ENCODE results near the gene IMMP2L. TPM values are rescaled to one million over a fixed set of nuclear protein-coding genes. Genes with fewer than 3 reads are reported as not detected.

Gene IMMP2L
- total and polyA plus RNA-seq, 2 of the 13 experiments (the other 11 are each of a cell fraction or from before 2014, with no cell fraction given): 7.8 to 16.9 TPM

DNA sequence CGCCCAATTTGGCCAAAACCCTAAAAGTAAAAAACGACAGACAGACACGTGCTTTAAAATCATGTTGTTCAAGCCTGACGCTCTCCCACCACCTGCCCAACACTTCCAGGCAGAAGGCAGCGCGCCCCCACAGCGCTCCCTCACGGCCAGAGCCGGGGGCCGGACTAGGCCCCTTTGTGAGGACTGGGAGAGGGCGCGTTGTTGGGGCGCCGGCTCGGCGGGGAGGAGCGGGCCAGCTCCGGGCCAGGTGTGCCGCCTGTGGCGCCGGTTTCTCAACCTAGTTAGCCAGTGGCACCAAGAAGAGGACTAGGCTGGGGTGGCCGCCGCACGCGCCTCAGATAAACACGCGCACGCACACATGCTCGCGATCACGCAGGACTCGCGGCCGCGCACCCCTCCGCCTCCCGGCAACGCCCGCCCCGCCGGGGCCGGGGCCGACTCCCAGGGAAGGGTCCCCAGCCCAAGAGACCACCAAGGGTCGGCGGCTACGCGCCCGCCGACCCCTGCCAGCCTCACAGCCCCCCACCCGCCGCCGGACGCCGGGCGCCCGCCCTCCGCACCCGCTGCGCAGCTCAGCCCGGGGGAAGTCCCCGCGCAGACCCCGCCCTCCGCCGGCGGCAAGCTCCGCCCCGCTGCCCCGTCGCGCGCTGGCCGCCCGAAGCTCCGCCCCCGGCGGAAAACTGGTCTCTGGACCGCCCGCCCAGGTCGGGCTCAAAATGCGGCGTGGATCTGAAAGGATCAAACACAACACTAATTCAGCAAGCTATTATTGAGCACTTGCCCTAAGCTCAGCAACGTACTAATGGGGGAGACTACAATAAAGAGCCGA, at the start of gene IMMP2L (continued):
- TF ChIP-seq, protein P1, sequence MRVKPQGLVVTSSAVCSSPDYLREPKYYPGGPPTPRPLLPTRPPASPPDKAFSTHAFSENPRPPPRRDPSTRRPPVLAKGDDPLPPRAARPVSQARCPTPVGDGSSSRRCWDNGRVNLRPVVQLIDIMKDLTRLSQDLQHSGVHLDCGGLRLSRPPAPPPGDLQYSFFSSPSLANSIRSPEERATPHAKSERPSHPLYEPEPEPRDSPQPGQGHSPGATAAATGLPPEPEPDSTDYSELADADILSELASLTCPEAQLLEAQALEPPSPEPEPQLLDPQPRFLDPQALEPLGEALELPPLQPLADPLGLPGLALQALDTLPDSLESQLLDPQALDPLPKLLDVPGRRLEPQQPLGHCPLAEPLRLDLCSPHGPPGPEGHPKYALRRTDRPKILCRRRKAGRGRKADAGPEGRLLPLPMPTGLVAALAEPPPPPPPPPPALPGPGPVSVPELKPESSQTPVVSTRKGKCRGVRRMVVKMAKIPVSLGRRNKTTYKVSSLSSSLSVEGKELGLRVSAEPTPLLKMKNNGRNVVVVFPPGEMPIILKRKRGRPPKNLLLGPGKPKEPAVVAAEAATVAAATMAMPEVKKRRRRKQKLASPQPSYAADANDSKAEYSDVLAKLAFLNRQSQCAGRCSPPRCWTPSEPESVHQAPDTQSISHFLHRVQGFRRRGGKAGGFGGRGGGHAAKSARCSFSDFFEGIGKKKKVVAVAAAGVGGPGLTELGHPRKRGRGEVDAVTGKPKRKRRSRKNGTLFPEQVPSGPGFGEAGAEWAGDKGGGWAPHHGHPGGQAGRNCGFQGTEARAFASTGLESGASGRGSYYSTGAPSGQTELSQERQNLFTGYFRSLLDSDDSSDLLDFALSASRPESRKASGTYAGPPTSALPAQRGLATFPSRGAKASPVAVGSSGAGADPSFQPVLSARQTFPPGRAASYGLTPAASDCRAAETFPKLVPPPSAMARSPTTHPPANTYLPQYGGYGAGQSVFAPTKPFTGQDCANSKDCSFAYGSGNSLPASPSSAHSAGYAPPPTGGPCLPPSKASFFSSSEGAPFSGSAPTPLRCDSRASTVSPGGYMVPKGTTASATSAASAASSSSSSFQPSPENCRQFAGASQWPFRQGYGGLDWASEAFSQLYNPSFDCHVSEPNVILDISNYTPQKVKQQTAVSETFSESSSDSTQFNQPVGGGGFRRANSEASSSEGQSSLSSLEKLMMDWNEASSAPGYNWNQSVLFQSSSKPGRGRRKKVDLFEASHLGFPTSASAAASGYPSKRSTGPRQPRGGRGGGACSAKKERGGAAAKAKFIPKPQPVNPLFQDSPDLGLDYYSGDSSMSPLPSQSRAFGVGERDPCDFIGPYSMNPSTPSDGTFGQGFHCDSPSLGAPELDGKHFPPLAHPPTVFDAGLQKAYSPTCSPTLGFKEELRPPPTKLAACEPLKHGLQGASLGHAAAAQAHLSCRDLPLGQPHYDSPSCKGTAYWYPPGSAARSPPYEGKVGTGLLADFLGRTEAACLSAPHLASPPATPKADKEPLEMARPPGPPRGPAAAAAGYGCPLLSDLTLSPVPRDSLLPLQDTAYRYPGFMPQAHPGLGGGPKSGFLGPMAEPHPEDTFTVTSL (CRISPR knock-in tag; IDR thresholded peaks at IDR 0.05; ENCODE audit: borderline replicate concordance): no peak
- TF ChIP-seq ZNF17 (CRISPR knock-in tag; IDR thresholded peaks at IDR 0.05) (no peak), ZNF580 (CRISPR knock-in tag; IDR thresholded peaks at IDR 0.05; ENCODE audit: borderline replicate concordance, low read depth) (peak; percentile 48; the same call in 1 of the 2 replicates), E2F1 (CRISPR knock-in tag; IDR thresholded peaks at IDR 0.05) (no peak), ZNF337 (CRISPR knock-in tag; IDR thresholded peaks at IDR 0.05; ENCODE audit: borderline replicate concordance, low read depth) (no peak), ZNF556 (CRISPR knock-in tag; IDR thresholded peaks at IDR 0.05; ENCODE audit: borderline replicate concordance) (peak; percentile 81; the same call in 1 of the 2 replicates), ZBTB37 (CRISPR knock-in tag; IDR thresholded peaks at IDR 0.05) (peak; percentile 46; the same call in 1 of the 2 replicates), CSRNP1 (CRISPR knock-in tag; IDR thresholded peaks at IDR 0.05) (no peak), ZFP36 (IDR thresholded peaks at IDR 0.05; ENCODE audit: borderline replicate concordance, low read depth, low read length, partially characterized antibody) (no peak), MXI1 (IDR thresholded peaks at IDR 0.05; ENCODE audit: borderline replicate concordance, low read depth, low read length) (peak; percentile 63; the same call in 1 of the 3 replicates), FOXO4 (CRISPR knock-in tag; conservative IDR thresholded peaks at IDR 0.05) (0 out of 2 replicates have a peak, but pooled peaks have one; percentile 87), SAP130 (CRISPR knock-in tag; IDR thresholded peaks at IDR 0.05; ENCODE audit: low read depth) (peak; percentile 76)
- TF ChIP-seq, protein P2, sequence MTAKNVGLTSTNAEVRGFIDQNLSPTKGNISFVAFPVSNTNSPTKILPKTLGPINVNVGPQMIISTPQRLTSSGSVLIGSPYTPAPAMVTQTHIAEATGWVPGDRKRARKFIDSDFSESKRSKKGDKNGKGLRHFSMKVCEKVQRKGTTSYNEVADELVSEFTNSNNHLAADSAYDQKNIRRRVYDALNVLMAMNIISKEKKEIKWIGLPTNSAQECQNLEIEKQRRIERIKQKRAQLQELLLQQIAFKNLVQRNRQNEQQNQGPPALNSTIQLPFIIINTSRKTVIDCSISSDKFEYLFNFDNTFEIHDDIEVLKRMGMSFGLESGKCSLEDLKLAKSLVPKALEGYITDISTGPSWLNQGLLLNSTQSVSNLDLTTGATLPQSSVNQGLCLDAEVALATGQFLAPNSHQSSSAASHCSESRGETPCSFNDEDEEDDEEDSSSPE (CRISPR knock-in tag; IDR thresholded peaks at IDR 0.05): peak; percentile 56; the same call in 1 of the 2 replicates

All from HepG2 (cell line).